ENCODE measurements around the gene RAB10. TPM values are rescaled to one million over a fixed set of nuclear protein-coding genes. Genes with fewer than 3 reads are reported as not detected.
A peak's percentile ranks its signal among the peaks of the same experiment; 100 is the strongest.

Gene RAB10
- total RNA-seq (2011; cell fraction: chromatin; rRNA removed; ENCODE audit: low replicate concordance) = 50.3 and 59.4 TPM in 2 replicates
- 56.7 and 62.9 TPM in 2 replicates for total RNA-seq (2011; cell fraction: nucleolus; rRNA removed)
- total RNA-seq (2011; cell fraction: nucleoplasm; rRNA removed) = 57.3 and 84.3 TPM in 2 replicates
- 116 and 159 TPM in 2 replicates for total RNA-seq (2014; rRNA removed)
- 149 and 158 TPM in 2 replicates for total RNA-seq (2014; rRNA removed; fragmentation: Illumina TruSeq; extraction: Trizol)
- 145 and 157 TPM in 2 replicates for total RNA-seq (2015; rRNA removed; fragmentation: Illumina TruSeq; extraction: Trizol)
- total RNA-seq (2021) = 166 and 176 TPM in 2 replicates
- polyA plus RNA-seq (2011; rRNA removed) = 96.0 and 147 TPM in 2 replicates
- 49.4 and 88.1 TPM in 2 replicates for polyA plus RNA-seq (2011; cell fraction: cytosol; rRNA removed)
- 23.8 and 27.1 TPM in 2 replicates for polyA plus RNA-seq (2011; cell fraction: nucleus; rRNA removed)
- 104 and 127 TPM in 2 replicates for polyA plus RNA-seq (2012)
- 134 and 214 TPM in 2 replicates for polyA plus RNA-seq (2014; fragmentation: Illumina TruSeq; extraction: Trizol)
- 10 to 100 TPM; 25.1 to 35.7 TPM for polyA plus RNA-seq (2014; fragmentation: Nextera tagmentation; extraction: Ambion mirVana)
- polyA plus RNA-seq (2014; rRNA removed) = 148 and 197 TPM in 2 replicates
- 400 and 439 TPM in 2 replicates for polyA minus RNA-seq (2011; rRNA and poly(A)+ RNA removed)
- polyA minus RNA-seq (2011; cell fraction: cytosol; rRNA and poly(A)+ RNA removed) = 74.6 and 128 TPM in 2 replicates
- polyA minus RNA-seq (2011; cell fraction: nucleus; rRNA and poly(A)+ RNA removed) = 25.2 and 34.9 TPM in 2 replicates
- Bru-seq, nascent RNA = percentile 90 among the genes with signal in this experiment
- percentile 93 among the genes with signal in this experiment for BruChase-seq, experiment 1, labeled RNA remaining after a 2-hour chase
- percentile 91 among the genes with signal in this experiment for BruChase-seq, experiment 2, labeled RNA remaining after a 6-hour chase
- long read RNA-seq, experiment 1, transcript RAB10-201 (6 exons, 3,535 nt) = major isoform, 633 of 720 reads
- long read RNA-seq, experiment 1, partial matches to known transcripts = 51 of 720 reads
- long read RNA-seq, experiment 1, other reads (novel, unspliced or antisense) = 35 of 720 reads
- long read RNA-seq, experiment 2, transcript RAB10-201 (6 exons, 3,535 nt) = major isoform, 50 of 126 reads
- long read RNA-seq, experiment 2, partial matches to known transcripts = 2 of 126 reads
- long read RNA-seq, experiment 2, other reads (novel, unspliced or antisense) = 73 of 126 reads
- long read RNA-seq, experiment 3, transcript RAB10-201 (6 exons, 3,535 nt) = major isoform, 155 of 169 reads
- long read RNA-seq, experiment 3, partial matches to known transcripts = 2 of 169 reads
- long read RNA-seq, experiment 3, other reads (novel, unspliced or antisense) = 11 of 169 reads

- DNase-seq (ENCODE audit: extremely low read depth in 1 of 4, low spot score in 3 of 4) (peak; percentile 99 to 100 (median 99)), ATAC-seq (peak; percentile 88), FAIRE-seq (peak; percentile 99)
- in situ Hi-C loops (cut with MboI) (no loop called here), intact Hi-C loops (cut with micrococcal nuclease) (loop anchor here (2.0 to 5.0 kb wide), 2 partner anchors 35 to 42 kb away; no protein-coding TSS in a partner anchor)
- BruUV-seq (replicated peaks) = TSS peak; percentile 76
- no peaks in the 10 kb centered on the region for H3K9me3 ChIP-seq (replicated peaks; ENCODE audit: control insufficient read depth, insufficient read depth, low read depth, low read length)
- H4K20me1 ChIP-seq (replicated peaks; ENCODE audit: control insufficient read depth, insufficient read depth, low read length) = peaks cover 26% of the 10 kb centered on the region
- peak within 1 kb of the TSS; percentile 97 for H3K27ac ChIP-seq (ENCODE audit: extremely low read depth, low read depth, low read length)
- peak within 1 kb of the TSS; percentile 98 for H3K4me2 ChIP-seq (ENCODE audit: insufficient read depth, low read length)
- peak within 1 kb of the TSS; percentile 85 for H3K4me3 ChIP-seq
- CTCF ChIA-PET (ENCODE audit: low intra/inter-chr PET ratio) = no interaction called here
- H3K27me3 ChIP-seq (ENCODE audit: control insufficient read depth in 2 of 2, insufficient read depth in 2 of 2, low read length in 2 of 2) = no peaks in the 10 kb centered on the region; a peak in 1 of 5 replicates
- H3K9me1 ChIP-seq (ENCODE audit: control insufficient read depth, insufficient read depth, low read length) = no peaks in the 10 kb centered on the region
- H3K4me1 ChIP-seq (replicated peaks in 1 of 2; ENCODE audit: control insufficient read depth in 2 of 2, insufficient read depth in 2 of 2, low read length in 2 of 2) = peaks cover 7 to 23% of the 10 kb centered on the region in 2 experiments; a peak in 4 of 5 replicates
- POLR2A ChIA-PET = interaction anchor here (0.6 to 4.0 kb wide), 22 partner anchors 8 to 469 kb away, joined by 3 to 40 read pairs (median 4); no protein-coding TSS in a partner anchor
- peaks cover 26% of the 10 kb centered on the region for H3K36me3 ChIP-seq (ENCODE audit: control insufficient read depth, insufficient read depth, low read length)
- H3K79me2 ChIP-seq (ENCODE audit: control insufficient read depth, insufficient read depth, low read length) = peaks cover 63% of the 10 kb centered on the region
- peak within 1 kb of the TSS; percentile 99 for H2AFZ ChIP-seq (ENCODE audit: low read depth, low read length)
- 0% methylated on average over 64 of the region's 94 CpGs for WGBS (ENCODE audit: insufficient coverage, low coverage, missing lambda C conversion rate)
- peak within 1 kb of the TSS; percentile 98 to 99 for H3K9ac ChIP-seq (ENCODE audit: insufficient read depth in 1 of 2, low read depth in 2 of 2, low read length in 2 of 2)
- TF ChIP-seq ZSCAN29 (IDR thresholded peaks at IDR 0.05) (no peak), SMC3 (conservative IDR thresholded peaks at IDR 0.05; ENCODE audit: insufficient read depth, low read depth, low read length) (no peak), MCM7 (IDR thresholded peaks at IDR 0.05) (no peak), MAX (CRISPR knock-in tag; IDR thresholded peaks at IDR 0.05) (peak; percentile 88), FOXP4 (CRISPR knock-in tag; IDR thresholded peaks at IDR 0.05; ENCODE audit: borderline replicate concordance) (peak; percentile 80; the same call in 1 of the 2 replicates), TFE3 (CRISPR knock-in tag; IDR thresholded peaks at IDR 0.05) (no peak), SNRNP70 (optimal IDR thresholded peaks at IDR 0.05; ENCODE audit: low read depth, low read length) (no peak), FIP1L1 (IDR thresholded peaks at IDR 0.05; ENCODE audit: low read depth, low read length, poor library complexity, severe bottlenecking) (peak; percentile 81), RBM15 (IDR thresholded peaks at IDR 0.05; ENCODE audit: insufficient read depth, low read length) (no peak), CXXC5 (CRISPR knock-in tag; IDR thresholded peaks at IDR 0.05) (peak; percentile 95), TAF7 (tag; IDR thresholded peaks at IDR 0.05) (peak; percentile 91), SAFB (IDR thresholded peaks at IDR 0.05; ENCODE audit: borderline replicate concordance, low read depth, low read length) (no peak)
These were observed at the start of gene RAB10 for GRCh38 chr2:26033818-26034636. RAB10 (plus strand) TSS chr2:26034084; CDS start chr2:26034609, 525 bp downstream.
